Breast epithelium (tissue), 3 donors: Measurements from ENCODE around the gene PDE10A.

Source experiments
- CTCF ChIP-seq, 3 donors: fragments of 450-650 bp; IDR thresholded peaks; one replicate each; pipeline ENCODE4 v1.5.1; 2016 to 2017; ENCODE audit warnings: antibody characterized with exemption in 3 of 3, mild to moderate bottlenecking in 3 of 3, moderate library complexity in 3 of 3
- POLR2A ChIP-seq: fragments of 450-650 bp; IDR thresholded peaks from one replicate; pipeline ENCODE4 v1.6.1; 2016; ENCODE audit warnings: antibody characterized with exemption, mild to moderate bottlenecking, moderate library complexity
- POLR2AphosphoS5 ChIP-seq, 3 donors: sonication (generic); formaldehyde crosslinking; IDR thresholded peaks; one replicate each; pipeline ENCODE4 v1.6.1; 2017; ENCODE audit warnings: antibody characterized with exemption in 3 of 3

GRCh38 chr6:165630544-165630953, 32.5 kb downstream of the PDE10A start:
- TF ChIP-seq POLR2AphosphoS5 (IDR thresholded peaks at IDR 0.05) (no peak), CTCF (IDR thresholded peaks at IDR 0.05) (no peak), POLR2A (no peak)
